GM19351 (cell line): ENCODE data around the gene PARP15.
"Not testable (repeated sequence)": the region's sequence is repeated elsewhere in the genome, so short reads cannot be mapped to it uniquely, and the experiment has no call there.

Source experiments
- ATAC-seq: cut with Tn5 transposase; IDR thresholded peaks from one replicate; pipeline ENCODE4 v1.9.1; 2021; ENCODE audit warnings: mild to moderate bottlenecking, moderate library complexity; ENCODE audit not compliant: unreplicated experiment

PARP15 gene

GRCh38 chr3:122661633-122662032 is 84.2 kb downstream of the PARP15 start:
- ATAC-seq: no peak

GRCh38 chr3:122662505-122662904 is 85.1 kb downstream of the PARP15 start:
- ATAC-seq: no peak

GRCh38 chr3:122665226-122665786 is 87.9 kb downstream of the PARP15 start:
- ATAC-seq: no peak

- ATAC-seq: no peak
Measured at GRCh38 chr3:122665881-122666280, 88.4 kb downstream of the PARP15 start.

- no peak for ATAC-seq
Measured at GRCh38 chr3:122668930-122669730, 91.7 kb downstream of the PARP15 start.

- ATAC-seq: no peak
Measured at GRCh38 chr3:122671553-122671952, 94.1 kb downstream of the PARP15 start.

GRCh38 chr3:122674339-122674738 is 96.9 kb downstream of the PARP15 start:
- no peak for ATAC-seq

GRCh38 chr3:122676759-122677158 is 99.3 kb downstream of the PARP15 start:
- no peak for ATAC-seq

GRCh38 chr3:122677216-122677615 is 99.8 kb downstream of the PARP15 start:
- ATAC-seq: no peak

- ATAC-seq: no peak
Measured at GRCh38 chr3:122678506-122678905, 101.1 kb downstream of the PARP15 start.

- peak; percentile 38 for ATAC-seq
Measured at GRCh38 chr3:122679085-122679881, 101.8 kb downstream of the PARP15 start.

GRCh38 chr3:122679882-122680474 is 102.5 kb downstream of the PARP15 start:
- ATAC-seq: no peak

- ATAC-seq: peak; percentile 39
Measured at GRCh38 chr3:122680475-122681283, 103.2 kb downstream of the PARP15 start, which contains the start of gene PARP14. Gene PARP14 (plus strand): TSS chr3:122680839. CDS start chr3:122680884, 45 bp downstream.

GRCh38 chr3:122681284-122681973 is 104.0 kb downstream of the PARP15 start:
- no peak for ATAC-seq

- ATAC-seq: no peak
Measured at GRCh38 chr3:122681974-122682409, 104.5 kb downstream of the PARP15 start.

GRCh38 chr3:122682778-122683411 is 105.4 kb downstream of the PARP15 start:
- ATAC-seq: not testable (repeated sequence)

GRCh38 chr3:122687298-122687697 is 109.8 kb downstream of the PARP15 start:
- ATAC-seq: no peak
